ENCODE data around the gene CEP192. TPM values are rescaled to one million over a fixed set of nuclear protein-coding genes. Genes with fewer than 3 reads are reported as not detected.

CEP192 gene
- total and polyA plus RNA-seq, 2 of the 4 experiments (the other 2 are of a cell fraction) = 17.2 to 29.0 TPM

DNA sequence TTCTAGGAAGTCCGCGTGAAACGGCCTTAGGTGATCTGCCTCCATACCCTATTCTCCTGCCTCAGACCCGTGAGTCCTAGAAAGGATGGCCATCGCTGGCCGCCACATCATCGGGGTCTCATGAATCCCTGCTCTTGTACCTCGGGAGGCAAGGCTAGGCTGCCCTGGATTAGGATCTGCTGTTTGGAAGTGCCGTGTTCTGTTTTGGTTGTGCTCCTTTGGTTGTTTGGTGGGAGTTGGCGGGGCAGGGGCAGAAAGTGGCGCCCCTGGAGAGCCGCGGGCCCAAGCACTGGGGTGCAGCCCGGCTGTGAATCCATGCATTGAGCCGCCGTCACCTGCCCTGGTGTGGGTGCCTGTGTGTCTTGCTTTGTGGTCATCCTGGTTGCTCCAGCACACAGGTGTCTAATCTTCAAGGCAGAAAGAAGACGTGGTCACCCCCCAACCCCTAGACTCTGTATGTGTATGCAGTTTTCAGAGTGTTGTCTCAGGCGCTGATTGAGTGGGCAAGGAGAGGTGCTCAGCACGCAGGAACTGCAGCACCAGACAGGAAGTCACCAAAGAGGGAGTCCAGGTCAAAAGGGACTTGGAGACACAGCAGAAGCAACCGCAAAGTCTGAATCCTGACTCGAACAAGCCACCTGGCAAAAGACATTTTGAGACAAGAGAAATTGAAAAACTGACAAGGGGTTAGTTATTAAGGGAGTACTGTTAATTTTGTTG, 147.4 kb downstream of the CEP192 start:
- no peak for DNase-seq

More for the DNA sequence above, 147.4 kb downstream of the CEP192 start:
- Histone ChIP-seq H3K9me1 (ENCODE audit: insufficient read depth, low read length) (no peaks in the 10 kb centered on the region), H3K4me2 (ENCODE audit: low read depth, low read length) (no peak overlapping the region), H2AK5ac (ENCODE audit: low read depth, low read length) (no peak overlapping the region), H2AK9ac (replicated peaks; ENCODE audit: low read depth, low read length, poor library complexity) (peak overlapping the region; percentile 65), H3K23ac (ENCODE audit: low read depth, low read length) (no peak overlapping the region), H3K79me1 (ENCODE audit: low read depth in 1 of 2, low read length in 2 of 2) (no peaks in the 10 kb centered on the region), H4K5ac (ENCODE audit: low read depth, low read length) (no peak overlapping the region), H4K20me1 (ENCODE audit: insufficient read depth, low read length) (no peaks in the 10 kb centered on the region), H4K8ac (ENCODE audit: low read depth in 2 of 2, low read length in 2 of 2) (no peak overlapping the region), H2BK15ac (ENCODE audit: low read depth, low read length) (no peak overlapping the region), H3K18ac (ENCODE audit: low read depth, low read length) (no peak overlapping the region), H3K27me3 (ENCODE audit: control insufficient read depth, insufficient read depth, low read length) (peaks cover 3% of the 10 kb centered on the region), H3K9ac (ENCODE audit: low read depth, low read length) (no peak overlapping the region), H2AFZ (replicated peaks; ENCODE audit: low read length, poor library complexity) (peak overlapping the region; percentile 33), H2BK120ac (ENCODE audit: low read depth, low read length) (no peak overlapping the region), H3K56ac (ENCODE audit: extremely low read depth, insufficient read depth, low read length) (no peak overlapping the region), H3K4ac (ENCODE audit: low read depth, low read length) (no peak overlapping the region), H3K4me3 (ENCODE audit: insufficient read depth, low read depth, low read length) (no peak overlapping the region), H2BK5ac (ENCODE audit: low read depth, low read length, poor library complexity, severe bottlenecking) (no peak overlapping the region), H2BK20ac (ENCODE audit: low read depth, low read length) (no peak overlapping the region), H3K4me1 (ENCODE audit: control insufficient read depth, insufficient read depth, low read length) (no peaks in the 10 kb centered on the region), H3K14ac (replicated peaks; ENCODE audit: low read depth, low read length) (no peak overlapping the region), H3K27ac (ENCODE audit: insufficient read depth, low read length) (no peak overlapping the region), H4K91ac (ENCODE audit: insufficient read depth, low read depth, low read length) (no peak overlapping the region), H3K36me3 (ENCODE audit: control insufficient read depth, insufficient read depth, low read length) (no peaks in the 10 kb centered on the region), H3K9me3 (ENCODE audit: control insufficient read depth, insufficient read depth, low read length) (peaks cover 2% of the 10 kb centered on the region)
- POLR2A ChIA-PET (ENCODE audit: unreplicated experiment) = no interaction called here
- intact Hi-C loops (cut with micrococcal nuclease) (no loop called here), dilution Hi-C loops (cut with HindIII; ENCODE audit: low sequenced_read_pairs, unreplicated experiment) (no loop called here), in situ Hi-C loops (cut with MboI; ENCODE audit: low sequenced_read_pairs) (no loop called here)
- TF ChIP-seq BHLHE40 (IDR thresholded peaks at IDR 0.05; ENCODE audit: low read depth, low read length) = no peak
- TF ChIP-seq NFE2L2 (IDR thresholded peaks at IDR 0.05; ENCODE audit: low read depth, low read length) = no peak
- TF ChIP-seq RFX5 (IDR thresholded peaks at IDR 0.05; ENCODE audit: low read depth, low read length) = no peak
- TF ChIP-seq POLR2A (IDR thresholded peaks at IDR 0.05; ENCODE audit: low read depth, low read length) = no peak
- no peak for TF ChIP-seq CEBPB (IDR thresholded peaks at IDR 0.05; ENCODE audit: low read depth, low read length)
- TF ChIP-seq RCOR1 (IDR thresholded peaks at IDR 0.05; ENCODE audit: insufficient replicate concordance, low read length) = no peak
- TF ChIP-seq, protein P1, sequence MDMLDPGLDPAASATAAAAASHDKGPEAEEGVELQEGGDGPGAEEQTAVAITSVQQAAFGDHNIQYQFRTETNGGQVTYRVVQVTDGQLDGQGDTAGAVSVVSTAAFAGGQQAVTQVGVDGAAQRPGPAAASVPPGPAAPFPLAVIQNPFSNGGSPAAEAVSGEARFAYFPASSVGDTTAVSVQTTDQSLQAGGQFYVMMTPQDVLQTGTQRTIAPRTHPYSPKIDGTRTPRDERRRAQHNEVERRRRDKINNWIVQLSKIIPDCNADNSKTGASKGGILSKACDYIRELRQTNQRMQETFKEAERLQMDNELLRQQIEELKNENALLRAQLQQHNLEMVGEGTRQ (IDR thresholded peaks at IDR 0.05; ENCODE audit: low read depth, low read length) = no peak
- no TSS peak for BruUV-seq (replicated peaks)
- CTCF ChIA-PET = no interaction called here
- no peak for ATAC-seq (ENCODE audit: low read depth)
- WGBS, 2 experiments (ENCODE audit: extremely low coverage in 2 of 2, insufficient read length in 1 of 2) = 98% methylated on average over 7 of the region's 21 CpGs; no CpG with 5 or more reads in 1 of the 2 experiments

Measured in IMR-90 (cell line).